GM21528 (cell line): ENCODE data around the gene GNB3.
"Not testable (repeated sequence)": the region's sequence is repeated elsewhere in the genome, so short reads cannot be mapped to it uniquely, and the experiment has no call there.

Experiments
- ATAC-seq: cut with Tn5 transposase; IDR thresholded peaks from one replicate; pipeline ENCODE4 v1.9.1; 2021; ENCODE audit warnings: mild to moderate bottlenecking, moderate library complexity; ENCODE audit not compliant: unreplicated experiment, low FRiP score

Gene GNB3

DNA sequence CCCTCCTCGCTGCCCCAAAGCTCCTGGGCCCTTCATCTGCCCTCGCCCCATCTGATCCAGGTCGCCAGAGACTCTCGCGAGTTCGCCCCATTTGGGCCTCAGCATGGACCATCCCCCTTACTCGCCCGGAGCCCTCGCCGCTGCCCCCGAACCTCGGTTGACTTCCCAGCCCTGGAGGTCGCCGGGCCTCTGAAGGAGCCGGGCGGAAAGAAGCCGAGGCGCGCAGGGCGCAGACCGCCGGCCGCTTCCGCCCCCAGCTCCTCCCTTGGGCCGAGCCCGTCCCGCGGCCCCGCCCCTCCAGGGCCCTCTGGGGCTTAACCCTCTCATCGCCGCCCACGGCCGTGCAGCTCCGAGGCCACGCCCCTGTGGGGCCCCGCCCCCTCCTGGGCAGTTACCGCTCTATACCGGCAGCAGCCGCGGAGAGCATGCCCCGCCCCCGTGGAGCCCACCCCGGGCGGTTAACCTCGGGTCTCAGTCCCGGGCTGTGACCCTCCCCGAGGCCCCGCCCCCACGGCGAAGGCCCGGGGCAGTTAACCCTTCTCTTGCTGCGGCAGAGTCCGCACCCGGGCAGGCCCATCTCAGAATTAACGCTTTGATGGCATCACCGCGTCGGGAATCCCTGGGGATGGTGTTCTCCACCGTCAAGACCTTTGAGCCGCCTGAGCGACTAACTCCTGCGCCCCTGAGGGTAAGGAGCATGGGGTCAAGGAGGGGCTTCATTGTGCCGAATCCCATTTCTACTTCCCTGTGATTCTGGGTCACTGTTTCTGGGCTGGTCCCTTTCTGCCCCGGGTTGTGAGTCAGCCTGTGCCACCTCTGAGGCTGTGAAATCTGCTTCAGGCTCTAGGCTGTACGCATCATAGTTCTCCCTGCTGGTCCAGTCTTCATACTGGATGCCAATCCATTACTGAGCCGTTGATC, 32.6 kb downstream of the GNB3 start, which contains the start of gene SPSB2:
SPSB2 (minus strand) TSS at position 210 of the 921 bp plus-strand sequence. CDS start 402 bp downstream, outside the sequence.
- peak; percentile 75 for ATAC-seq

DNA sequence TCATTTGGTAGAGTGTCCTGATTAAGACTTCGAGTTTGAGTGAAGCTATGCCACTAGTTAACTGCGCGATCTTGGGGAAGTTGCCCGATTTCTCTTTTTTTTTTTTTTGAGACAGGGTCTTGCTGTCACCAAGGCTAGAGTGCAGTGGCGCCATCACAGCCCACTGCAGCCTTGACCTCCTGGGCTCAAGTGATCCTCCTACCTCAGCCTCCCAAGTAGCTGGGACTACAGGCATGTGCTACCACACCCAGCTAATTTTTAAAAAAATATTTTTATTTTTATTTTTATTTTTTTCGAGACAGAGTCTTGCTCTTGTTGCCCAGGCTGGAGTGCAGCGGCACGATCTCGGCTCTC, 33.3 kb downstream of the GNB3 start:
- not testable (repeated sequence) for ATAC-seq

- not testable (repeated sequence) for ATAC-seq
Measured at GRCh38 chr12:6879824-6880223, 39.1 kb downstream of the GNB3 start.

GRCh38 chr12:6883252-6883651, 42.5 kb downstream of the GNB3 start:
- no peak for ATAC-seq

GRCh38 chr12:6883683-6884082, 43.0 kb downstream of the GNB3 start:
- ATAC-seq = no peak

DNA sequence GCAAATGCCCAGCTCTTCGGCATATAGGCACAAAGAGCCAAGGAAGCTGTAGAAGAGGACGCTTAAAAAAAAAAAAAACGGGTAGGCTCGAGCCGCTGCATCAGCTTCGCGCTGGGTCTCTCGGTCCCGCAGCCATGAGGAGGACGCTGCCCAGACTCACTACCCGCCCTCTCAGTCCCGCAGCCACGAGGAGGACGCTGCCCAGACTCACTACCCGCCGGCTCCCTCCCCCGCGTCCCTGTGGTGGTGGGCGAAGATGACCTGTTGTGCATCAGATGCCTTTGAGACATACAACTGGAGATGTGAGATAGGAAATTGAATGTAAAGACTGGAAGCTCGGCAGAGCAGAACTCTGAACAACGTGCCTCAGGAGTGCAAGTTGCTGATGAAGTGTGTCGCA, 43.8 kb downstream of the GNB3 start:
- no peak for ATAC-seq

DNA sequence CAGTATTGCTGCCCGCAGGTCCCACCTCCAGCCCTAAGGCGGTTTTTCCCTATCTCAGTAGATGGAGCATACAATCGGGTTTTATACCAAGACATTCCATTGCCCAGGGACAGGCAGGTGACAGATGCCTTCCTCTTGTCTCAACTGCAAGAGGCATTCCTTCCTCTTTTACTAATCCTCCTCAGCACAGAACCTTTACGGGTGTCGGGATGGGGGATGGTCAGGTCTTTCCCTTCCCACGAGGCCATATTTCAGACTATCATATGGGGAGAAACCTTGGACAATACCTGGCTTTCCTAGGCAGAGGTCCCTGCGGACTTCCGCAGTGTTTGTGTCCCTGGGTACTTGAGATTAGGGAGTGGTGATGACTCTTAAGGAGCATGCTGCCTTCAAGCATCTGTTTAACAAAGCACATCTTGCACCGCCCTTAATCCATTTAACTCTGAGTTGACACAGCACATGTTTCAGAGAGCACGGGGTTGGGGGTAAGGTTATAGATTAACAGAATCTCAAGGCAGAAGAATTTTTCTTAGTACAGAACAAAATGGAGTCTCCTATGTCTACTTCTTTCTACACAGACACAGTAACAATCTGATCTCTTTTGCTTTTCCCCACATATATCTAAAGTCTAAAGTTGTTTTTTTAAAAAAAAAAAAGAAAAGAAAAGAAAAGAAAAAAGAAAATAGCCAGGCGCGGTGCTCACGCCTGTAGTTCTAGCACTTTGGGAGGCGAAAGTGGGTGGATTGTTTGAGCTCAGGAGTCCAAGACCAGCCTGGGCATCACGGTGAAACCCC, 45.7 kb downstream of the GNB3 start:
- not testable (repeated sequence) for ATAC-seq

DNA sequence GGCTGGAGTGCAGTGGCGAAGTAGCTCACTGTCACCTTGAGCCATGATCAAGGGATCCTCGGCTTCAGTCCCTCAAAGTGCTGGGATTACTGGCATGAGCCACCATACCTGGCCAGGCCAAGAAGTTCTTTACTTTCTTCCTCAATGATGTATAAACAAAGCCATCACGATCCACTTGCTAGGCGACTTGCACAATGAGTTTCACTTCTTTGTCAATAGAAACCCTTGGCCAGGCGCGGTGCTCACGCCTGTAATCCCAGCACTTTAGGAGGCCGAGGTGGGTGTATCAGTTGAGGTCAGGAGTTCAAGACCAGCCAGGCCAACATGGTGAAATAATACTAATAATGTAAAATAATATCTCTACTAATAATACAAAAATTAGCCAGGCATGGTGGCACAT, 46.7 kb downstream of the GNB3 start:
- ATAC-seq = no peak

GRCh38 chr12:6888360-6888759, 47.6 kb downstream of the GNB3 start:
- ATAC-seq = no peak

DNA sequence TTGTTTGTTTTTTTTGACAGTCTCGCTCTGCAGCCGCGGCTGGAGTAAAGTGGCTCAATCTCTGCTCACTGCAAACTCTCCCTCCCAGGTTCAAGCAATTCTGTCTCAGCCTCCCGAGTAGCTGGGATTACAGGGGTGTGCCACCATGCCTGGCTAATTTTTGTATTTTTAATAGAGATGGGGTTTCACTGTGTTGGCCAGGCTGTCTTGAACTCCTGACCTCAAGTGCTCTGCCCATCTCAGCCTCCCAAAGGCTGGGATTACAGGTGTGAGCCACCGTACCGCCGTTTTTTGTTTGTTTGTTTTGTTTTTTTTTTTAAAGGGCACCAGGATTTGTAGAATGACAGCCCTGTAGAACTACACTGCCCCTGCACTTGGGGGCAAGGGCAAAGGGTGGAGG, 48.1 kb downstream of the GNB3 start:
- not testable (repeated sequence) for ATAC-seq

DNA sequence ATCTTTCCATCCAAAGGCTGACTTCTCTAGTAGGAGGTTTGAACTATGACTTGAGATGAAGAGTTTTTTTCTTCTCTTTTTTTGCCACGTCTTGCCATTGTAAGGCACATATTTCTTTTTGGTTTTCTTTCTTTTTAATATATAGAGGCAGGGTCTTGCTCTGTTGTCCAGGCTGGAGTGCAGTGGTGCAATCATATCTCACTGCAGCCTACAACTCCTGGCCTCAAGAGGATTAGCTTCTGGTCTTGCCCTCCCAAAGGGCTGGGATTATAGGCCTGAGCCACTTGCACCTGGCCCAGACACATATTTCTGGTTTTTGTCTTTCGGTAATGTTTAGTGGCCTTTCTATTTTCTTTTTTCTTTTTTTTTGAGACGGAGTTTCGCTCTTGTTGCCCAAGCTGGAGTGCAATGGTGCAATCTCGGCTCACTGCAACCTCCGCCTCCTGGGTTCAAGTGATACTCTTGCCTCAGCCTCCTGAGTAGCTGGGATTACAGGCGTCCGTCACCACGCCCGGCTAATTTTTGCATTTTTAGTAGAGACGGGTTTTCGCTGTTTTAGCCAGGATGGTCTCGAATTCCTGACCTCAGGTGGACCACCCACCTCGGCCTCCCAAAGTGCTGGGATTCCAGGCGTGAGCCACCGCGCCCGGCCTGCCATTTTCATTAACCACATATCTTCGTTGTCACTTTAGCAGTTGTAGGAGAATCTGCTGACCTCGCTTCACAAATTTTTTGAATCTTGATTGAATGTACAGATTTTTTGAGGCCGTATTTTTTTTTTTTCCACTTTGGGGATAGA, 49.2 kb downstream of the GNB3 start:
- ATAC-seq = not testable (repeated sequence)

DNA sequence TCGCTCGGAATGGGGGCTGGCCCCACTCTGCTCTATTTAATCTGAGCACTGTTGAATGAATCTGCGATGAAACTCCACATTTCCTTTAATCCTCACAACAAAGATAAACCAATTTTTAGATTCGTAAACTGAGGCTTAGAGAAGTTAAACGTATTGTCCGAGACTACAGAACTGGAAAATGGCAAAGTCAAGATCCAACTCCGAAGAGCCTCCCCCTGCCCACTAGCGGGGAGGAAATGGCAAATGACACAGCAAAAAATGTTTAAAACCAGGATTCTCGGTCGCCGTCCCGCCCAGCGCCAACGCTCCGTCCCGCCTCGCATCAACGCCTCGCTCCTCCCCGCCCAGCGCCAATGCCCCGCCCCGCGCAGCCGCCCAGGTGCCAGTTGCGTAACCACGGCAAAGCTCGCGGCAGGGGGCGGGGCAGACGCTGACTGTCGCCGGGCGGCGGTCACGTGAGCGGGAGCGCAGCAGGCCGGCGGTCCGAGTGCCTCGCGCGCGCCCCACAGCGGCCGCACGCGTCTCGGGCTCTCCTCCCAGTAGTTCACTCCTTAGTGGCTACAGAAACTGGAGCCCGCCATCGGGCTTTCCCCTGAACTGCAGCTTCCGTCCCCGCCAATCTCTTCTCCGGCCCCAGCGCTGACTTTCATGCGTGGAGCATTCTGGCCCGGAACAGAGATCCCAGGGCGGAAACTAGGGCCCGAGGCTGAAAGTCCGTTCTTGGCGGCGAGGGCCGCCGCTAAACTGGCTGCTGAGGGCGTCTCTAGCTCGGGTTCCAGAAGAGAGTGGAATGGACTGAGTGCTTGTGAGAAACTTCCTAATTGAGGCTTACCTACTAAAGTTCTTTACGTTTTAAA, 50.3 kb downstream of the GNB3 start:
- peak; percentile 91 for ATAC-seq

GRCh38 chr12:6891646-6892001, 50.9 kb downstream of the GNB3 start:
- ATAC-seq = peak; percentile 2

DNA sequence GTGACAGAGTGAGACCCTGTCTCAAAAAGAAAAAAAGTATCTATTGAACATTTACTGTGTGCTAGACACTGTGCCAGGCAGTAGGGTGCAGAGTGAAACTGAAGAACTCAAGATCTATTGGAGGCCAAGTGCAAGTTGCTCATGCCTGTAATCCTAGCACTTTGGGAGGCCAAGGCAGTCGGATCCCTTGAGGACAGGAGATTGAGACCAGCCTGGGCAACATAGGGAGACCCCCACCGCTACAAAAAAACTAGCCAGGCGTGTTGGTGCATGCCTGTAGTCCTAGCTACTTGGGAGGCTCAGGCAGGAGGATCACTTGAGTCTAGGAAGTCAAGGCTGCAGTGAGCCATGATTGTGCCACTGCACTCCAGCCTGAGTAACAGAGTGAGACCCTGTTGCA, 52.0 kb downstream of the GNB3 start:
- ATAC-seq = not testable (repeated sequence)

DNA sequence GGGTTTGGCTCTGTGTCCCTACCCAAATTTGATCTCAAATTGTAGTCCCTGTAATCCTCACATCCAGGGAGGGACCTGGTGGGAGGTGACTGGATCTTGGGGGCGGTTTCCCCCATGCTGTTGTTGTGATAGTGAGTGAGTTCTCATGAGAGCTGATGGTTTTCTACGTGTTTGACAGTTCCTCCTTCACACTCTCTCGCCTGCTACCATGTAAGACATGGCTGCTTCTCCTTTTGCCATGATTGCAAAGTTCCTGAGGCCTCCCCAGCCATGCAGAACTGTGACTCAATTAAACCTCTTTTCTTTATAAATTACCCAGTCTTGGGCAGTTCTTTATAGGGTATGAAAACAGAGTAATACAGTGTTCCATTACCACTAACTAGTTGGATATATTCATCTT, 53.6 kb downstream of the GNB3 start:
- ATAC-seq = no peak
